ENCODE data around the gene POLA2. TPM values are rescaled to one million over a fixed set of nuclear protein-coding genes. Genes with fewer than 3 reads are reported as not detected.
A peak's percentile ranks its signal among the peaks of the same experiment; 100 is the strongest.
"Not testable (repeated sequence)": the region's sequence is repeated elsewhere in the genome, so short reads cannot be mapped to it uniquely, and the experiment has no call there.

POLA2 gene
- total RNA-seq, 2 donors from 2014 or later = 66.8 to 69.9 TPM

DNA sequence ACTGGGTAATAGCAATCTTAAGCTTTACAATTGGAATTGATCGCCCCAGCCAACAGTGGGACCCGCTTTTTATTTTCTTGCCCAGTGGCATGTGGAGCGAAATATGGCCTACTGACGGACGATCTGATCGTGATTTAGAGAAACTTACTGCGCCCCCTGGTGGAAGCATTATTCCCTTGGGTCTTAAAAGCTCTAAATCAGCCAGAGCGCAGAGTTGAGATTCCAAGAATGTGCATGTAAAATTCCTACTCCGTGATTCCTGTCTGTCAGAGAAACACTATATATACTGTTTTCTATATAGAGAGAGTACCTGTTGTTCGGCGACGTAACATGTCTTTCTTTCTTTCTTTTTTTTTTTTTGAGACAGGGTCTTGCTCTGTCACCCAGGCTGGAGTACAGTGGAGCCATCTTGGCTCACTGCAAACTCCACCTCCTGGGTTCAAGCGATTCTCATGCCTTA lies 68.2 kb downstream of the POLA2 start:
- ATAC-seq = peak; percentile 33 to 34
- Mint-ChIP-seq H3K36me3 (peaks cover 6 to 13% of the 10 kb centered on the region in 2 donors), H3K27ac (peak overlapping the region in 1 of 2 donors; percentile 26), H3K9me3 (no peaks in the 10 kb centered on the region)
- DNase-seq (ENCODE audit: low spot score in 2 of 2) = peak in 1 of 2 donors; percentile 88

DNA sequence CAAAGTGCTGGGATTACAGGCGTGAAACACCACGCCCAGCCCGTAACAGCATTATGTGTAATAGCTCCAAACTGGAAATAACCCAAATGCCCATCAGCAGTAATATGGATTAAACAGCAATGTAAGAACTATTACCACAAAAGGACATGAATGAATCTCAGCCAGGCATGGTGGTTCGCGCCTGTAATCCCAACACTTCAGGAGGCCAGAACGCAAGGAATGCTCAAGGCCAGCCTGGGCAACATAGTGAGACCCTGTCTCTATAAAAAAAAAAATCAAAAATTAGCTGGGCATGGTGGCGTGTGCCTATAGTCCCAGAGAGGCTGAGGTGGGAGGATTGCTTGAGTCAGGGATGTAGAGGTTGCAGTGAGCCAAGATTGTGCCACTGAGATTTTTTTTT lies 68.8 kb downstream of the POLA2 start:
- ATAC-seq (no peak), DNase-seq (ENCODE audit: low spot score in 2 of 2) (no peak)
- Mint-ChIP-seq H3K27ac (no peak overlapping the region), H3K9me3 (no peaks in the 10 kb centered on the region), H3K36me3 (peaks cover 6 to 13% of the 10 kb centered on the region in 2 donors)

DNA sequence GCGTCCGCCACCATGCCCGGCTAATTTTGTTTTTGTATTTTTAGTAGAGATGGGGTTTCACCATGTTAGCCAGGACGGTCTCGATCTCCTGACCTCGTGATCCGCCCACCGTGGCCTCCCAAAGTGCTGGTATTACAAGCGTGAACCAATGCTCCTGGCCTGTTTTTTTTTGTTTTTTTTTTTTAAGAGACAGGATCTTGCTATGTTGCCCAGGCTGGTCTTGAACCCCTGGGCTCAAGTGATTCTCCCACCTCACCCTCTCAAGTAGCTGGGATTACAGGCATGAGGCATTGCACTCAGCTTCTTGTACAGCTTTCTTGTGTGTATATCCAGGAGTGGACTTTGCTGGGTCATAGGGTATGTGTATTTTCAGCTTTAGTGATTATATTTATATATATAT lies 70.8 kb downstream of the POLA2 start:
- not testable (repeated sequence) for H3K27ac Mint-ChIP-seq; DNase-seq (ENCODE audit: low spot score in 2 of 2); H3K9me3 Mint-ChIP-seq; ATAC-seq
- peaks cover 6 to 13% of the 10 kb centered on the region in 2 donors for H3K36me3 Mint-ChIP-seq

GRCh38 chr11:65334696-65335295 lies 73.0 kb downstream of the POLA2 start:
- H3K36me3 Mint-ChIP-seq = peaks cover 6 to 21% of the 10 kb centered on the region in 2 donors
- no peaks in the 10 kb centered on the region for H3K9me3 Mint-ChIP-seq
- peak overlapping the region; percentile 88 to 89 for H3K27ac Mint-ChIP-seq
- DNase-seq (ENCODE audit: low spot score in 2 of 2) = no peak
- peak in 1 of 2 donors; percentile 23 for ATAC-seq

GRCh38 chr11:65338676-65339075 lies 76.9 kb downstream of the POLA2 start:
- peak overlapping the region; percentile 12 to 34 for H3K27ac Mint-ChIP-seq
- DNase-seq (ENCODE audit: low spot score in 2 of 2) = no peak
- ATAC-seq = no peak
- H3K36me3 Mint-ChIP-seq = peaks cover 7 to 17% of the 10 kb centered on the region in 2 donors
- H3K9me3 Mint-ChIP-seq = no peaks in the 10 kb centered on the region

DNA sequence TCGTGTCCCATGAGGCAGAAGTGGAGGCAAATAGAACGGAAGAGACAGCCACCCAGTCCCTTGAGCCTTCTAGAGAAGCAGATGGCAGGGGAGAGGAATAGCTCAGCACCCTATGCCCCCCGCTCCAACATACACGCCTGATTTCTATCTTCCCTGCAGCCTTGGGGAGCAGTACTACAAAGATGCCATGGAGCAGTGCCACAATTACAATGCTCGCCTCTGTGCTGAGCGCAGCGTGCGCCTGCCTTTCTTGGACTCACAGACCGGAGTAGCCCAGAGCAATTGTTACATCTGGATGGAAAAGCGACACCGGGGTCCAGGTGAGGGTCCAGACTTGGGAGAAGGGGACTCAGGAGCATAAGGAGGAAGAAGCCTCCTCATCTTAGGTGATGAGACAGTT lies 78.5 kb downstream of the POLA2 start:
- DNase-seq (ENCODE audit: low spot score in 2 of 2) = no peak
- Mint-ChIP-seq H3K9me3 (no peaks in the 10 kb centered on the region), H3K36me3 (peaks cover 5 to 8% of the 10 kb centered on the region in 2 donors), H3K27ac (peak overlapping the region; percentile 41 to 81)
- no peak for ATAC-seq

GRCh38 chr11:65341856-65342255 lies 80.1 kb downstream of the POLA2 start:
- H3K36me3 Mint-ChIP-seq = peaks cover 12 to 16% of the 10 kb centered on the region in 2 donors
- ATAC-seq (no peak), DNase-seq (ENCODE audit: low spot score in 2 of 2) (no peak)
- peak overlapping the region in 1 of 2 donors; percentile 65 for H3K27ac Mint-ChIP-seq
- H3K9me3 Mint-ChIP-seq = no peaks in the 10 kb centered on the region

Other genes starting within 250 kb of the POLA2 start
- 10 to 100 TPM; 82.6 to 96.1 TPM for gene ARL2, start 247.8 kb upstream of the POLA2 start, total RNA-seq
- 10 to 100 TPM; 12.5 to 14.5 TPM for gene SNX15, start 234.5 kb upstream of the POLA2 start, total RNA-seq
- 10 to 100 TPM in 1 of 2 donors, 1 to 10 TPM in 1; 8.9 to 33.3 TPM for gene SAC3D1, start 220.8 kb upstream of the POLA2 start, total RNA-seq
- gene NAALADL1, start 203.4 kb upstream of the POLA2 start, total RNA-seq = 10 to 100 TPM; 14.9 to 23.1 TPM
- 100 to 1,000 TPM; 128 to 203 TPM for gene CDCA5, start 177.9 kb upstream of the POLA2 start, total RNA-seq
- gene ZFPL1, start 177.7 kb upstream of the POLA2 start, total RNA-seq = 10 to 100 TPM; 29.9 to 41.3 TPM
- gene VPS51, start 165.7 kb upstream of the POLA2 start, total RNA-seq = 100 to 1,000 TPM in 1 of 2 donors, 10 to 100 TPM in 1; 60.4 to 101 TPM
- gene TM7SF2, start 150.1 kb upstream of the POLA2 start, total RNA-seq = 10 to 100 TPM; 20.5 to 24.3 TPM
- gene ZNHIT2, start 144.3 kb upstream of the POLA2 start, total RNA-seq = 1 to 10 TPM; 5.6 to 10.0 TPM
- gene FAU, start 139.8 kb upstream of the POLA2 start, total RNA-seq = 1,000 to 10,000 TPM in 1 of 2 donors, 100 to 1,000 TPM in 1; 983 to 1,040 TPM
- gene MRPL49, start 139.6 kb upstream of the POLA2 start, total RNA-seq = 10 to 100 TPM; 55.3 to 92.6 TPM
- 10 to 100 TPM; 30.2 to 31.6 TPM for gene SYVN1, start 127.4 kb upstream of the POLA2 start, total RNA-seq
- not detected for gene SPDYC, start 91.7 kb upstream of the POLA2 start, total RNA-seq
- gene CAPN1, start 80.0 kb upstream of the POLA2 start, total RNA-seq = 100 to 1,000 TPM; 119 to 137 TPM
- gene CDC42EP2, start 52.9 kb downstream of the POLA2 start, total RNA-seq = 1 to 10 TPM; 3.5 to 3.9 TPM
- 10 to 100 TPM; 75.3 to 79.4 TPM for gene DPF2, start 71.9 kb downstream of the POLA2 start, total RNA-seq
- 1 to 10 TPM in 1 of 2 donors, under 1 TPM in 1; 0.76 to 4.0 TPM for gene TIGD3, start 92.8 kb downstream of the POLA2 start, total RNA-seq
- gene SLC25A45, start 120.7 kb downstream of the POLA2 start, total RNA-seq = 10 to 100 TPM in 1 of 2 donors, 1 to 10 TPM in 1; 9.7 to 18.5 TPM
- gene FRMD8, start 124.7 kb downstream of the POLA2 start, total RNA-seq = 10 to 100 TPM; 39.7 to 53.4 TPM
- gene NEAT1, start 160.8 kb downstream of the POLA2 start, total RNA-seq = 1,000 to 10,000 TPM in 1 of 2 donors, 100 to 1,000 TPM in 1; 836 to 2,329 TPM
- over 10,000 TPM in 1 of 2 donors, 1,000 to 10,000 TPM in 1; 7,127 to 16,609 TPM for gene MALAT1, start 237.1 kb downstream of the POLA2 start, total RNA-seq

All from activated naive CD4-positive, alpha-beta T cell treated with anti-CD3 and anti-CD28 coated beads, Interleukin-2, amount 50 U/mL, for 72 hours (primary cell).